ENCODE measurements around the gene RNASE7.

GRCh38 chr14:21041676-21042433 lies at the start of gene RNASE7:
- TF ChIP-seq, protein P1, sequence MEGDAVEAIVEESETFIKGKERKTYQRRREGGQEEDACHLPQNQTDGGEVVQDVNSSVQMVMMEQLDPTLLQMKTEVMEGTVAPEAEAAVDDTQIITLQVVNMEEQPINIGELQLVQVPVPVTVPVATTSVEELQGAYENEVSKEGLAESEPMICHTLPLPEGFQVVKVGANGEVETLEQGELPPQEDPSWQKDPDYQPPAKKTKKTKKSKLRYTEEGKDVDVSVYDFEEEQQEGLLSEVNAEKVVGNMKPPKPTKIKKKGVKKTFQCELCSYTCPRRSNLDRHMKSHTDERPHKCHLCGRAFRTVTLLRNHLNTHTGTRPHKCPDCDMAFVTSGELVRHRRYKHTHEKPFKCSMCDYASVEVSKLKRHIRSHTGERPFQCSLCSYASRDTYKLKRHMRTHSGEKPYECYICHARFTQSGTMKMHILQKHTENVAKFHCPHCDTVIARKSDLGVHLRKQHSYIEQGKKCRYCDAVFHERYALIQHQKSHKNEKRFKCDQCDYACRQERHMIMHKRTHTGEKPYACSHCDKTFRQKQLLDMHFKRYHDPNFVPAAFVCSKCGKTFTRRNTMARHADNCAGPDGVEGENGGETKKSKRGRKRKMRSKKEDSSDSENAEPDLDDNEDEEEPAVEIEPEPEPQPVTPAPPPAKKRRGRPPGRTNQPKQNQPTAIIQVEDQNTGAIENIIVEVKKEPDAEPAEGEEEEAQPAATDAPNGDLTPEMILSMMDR (IDR thresholded peaks at IDR 0.05) = no peak
- no peak for TF ChIP-seq POLR2A (IDR thresholded peaks at IDR 0.05)

All from body of pancreas (tissue), 4 donors.